ENCODE measurements around the gene ERV3-1. TPM values are rescaled to one million over a fixed set of nuclear protein-coding genes. Genes with fewer than 3 reads are reported as not detected.
A peak's percentile ranks its signal among the peaks of the same experiment; 100 is the strongest.

The ERV3-1 gene
- total and polyA plus RNA-seq, 3 donors from 2014 or later: 14.8 to 92.4 (median 75.7) TPM

GRCh38 chr7:64998865-64999164 is 7.7 kb downstream of the ERV3-1 start:
- intact Hi-C loops (cut with DNase I; ENCODE audit: low total_unique reads): no loop called here
- Histone ChIP-seq H3K4me3 (no peak overlapping the region), H3K27me3 (no peaks in the 10 kb centered on the region), H3K36me3 (ENCODE audit: low read depth, missing control alignments) (no peaks in the 10 kb centered on the region), H3K9me3 (no peaks in the 10 kb centered on the region), H3K27ac (peak overlapping the region; percentile 75 to 78), H3K4me1 (peaks cover 33% of the 10 kb centered on the region)
- DNase-seq: no peak
- 92% methylated on average over 7 of the region's 7 CpGs for WGBS, 2 donors
- TF ChIP-seq CTCF (IDR thresholded peaks at IDR 0.05) (no peak), POLR2A (IDR thresholded peaks at IDR 0.05) (no peak)

GRCh38 chr7:64997927-64998391 is 8.5 kb downstream of the ERV3-1 start:
- Histone ChIP-seq H3K27ac (peak overlapping the region; percentile 46 to 75), H3K4me3 (no peak overlapping the region), H3K4me1 (peaks cover 33% of the 10 kb centered on the region), H3K27me3 (no peaks in the 10 kb centered on the region), H3K36me3 (ENCODE audit: low read depth, missing control alignments) (no peaks in the 10 kb centered on the region), H3K9me3 (no peaks in the 10 kb centered on the region)
- intact Hi-C loops (cut with DNase I; ENCODE audit: low total_unique reads): no loop called here
- TF ChIP-seq POLR2A (IDR thresholded peaks at IDR 0.05) (no peak), CTCF (IDR thresholded peaks at IDR 0.05) (no peak)
- 83 to 88% methylated on average over 7 to 8 of the region's 8 CpGs for WGBS, 2 donors
- DNase-seq: no peak

- no peak overlapping the region for H3K4me3 ChIP-seq
Observed at GRCh38 chr7:64997164-64997908, 9.2 kb downstream of the ERV3-1 start.

GRCh38 chr7:64996305-64996704 is 10.2 kb downstream of the ERV3-1 start:
- WGBS, 2 donors: 94 to 97% methylated on average over 2 of the region's 2 CpGs
- no peaks in the 10 kb centered on the region for H3K36me3 ChIP-seq (ENCODE audit: low read depth, missing control alignments)
- peaks cover 33% of the 10 kb centered on the region for H3K4me1 ChIP-seq
- H3K27me3 ChIP-seq: no peaks in the 10 kb centered on the region
- DNase-seq: no peak
- no peaks in the 10 kb centered on the region for H3K9me3 ChIP-seq
- intact Hi-C loops (cut with DNase I; ENCODE audit: low total_unique reads): no loop called here
- no peak overlapping the region for H3K4me3 ChIP-seq
- peak overlapping the region; percentile 47 to 75 for H3K27ac ChIP-seq
- TF ChIP-seq CTCF (IDR thresholded peaks at IDR 0.05) (no peak), POLR2A (IDR thresholded peaks at IDR 0.05) (no peak)

More at GRCh38 chr7:64997164-64997908, 9.2 kb downstream of the ERV3-1 start:
- H3K9me3 ChIP-seq: no peaks in the 10 kb centered on the region
- H3K27me3 ChIP-seq: no peaks in the 10 kb centered on the region
- no peaks in the 10 kb centered on the region for H3K36me3 ChIP-seq (ENCODE audit: low read depth, missing control alignments)
- TF ChIP-seq POLR2A (IDR thresholded peaks at IDR 0.05) (no peak), CTCF (IDR thresholded peaks at IDR 0.05) (no peak)
- peak overlapping the region; percentile 46 to 75 for H3K27ac ChIP-seq
- WGBS, 2 donors: 86 to 90% methylated on average over 12 of the region's 12 CpGs
- peaks cover 33% of the 10 kb centered on the region for H3K4me1 ChIP-seq
- intact Hi-C loops (cut with DNase I; ENCODE audit: low total_unique reads): no loop called here
- no peak for DNase-seq

GRCh38 chr7:64993901-64994300 is 12.6 kb downstream of the ERV3-1 start:
- no peak overlapping the region for H3K4me3 ChIP-seq
- TF ChIP-seq POLR2A (IDR thresholded peaks at IDR 0.05) (no peak), CTCF (IDR thresholded peaks at IDR 0.05) (no peak)
- no peak overlapping the region for H3K27ac ChIP-seq
- DNase-seq: no peak
- WGBS, 2 donors: 85 to 96% methylated on average over 7 of the region's 7 CpGs
- intact Hi-C loops (cut with DNase I; ENCODE audit: low total_unique reads): no loop called here
- H3K27me3 ChIP-seq: no peaks in the 10 kb centered on the region
- H3K9me3 ChIP-seq: no peaks in the 10 kb centered on the region
- H3K36me3 ChIP-seq (ENCODE audit: low read depth, missing control alignments): no peaks in the 10 kb centered on the region
- peaks cover 24% of the 10 kb centered on the region for H3K4me1 ChIP-seq

Measured in testis (tissue), 3 donors.